Activated CD4-positive, CD25-positive, alpha-beta regulatory T cell treated with anti-CD3 and anti-CD28 coated beads, Interleukin-2, amount 50 U/mL, for 24 hours (primary cell): ENCODE results near the gene MROH9.
"Not testable (repeated sequence)": the region's sequence is repeated elsewhere in the genome, so short reads cannot be mapped to it uniquely, and the experiment has no call there.

Source experiments
- ATAC-seq, 2 donors: fragments of 150-1000 bp; cut with Tn5 transposase; one replicate each; pipeline ENCODE4 v1.10.0; 2021; ENCODE audit warnings: mild to moderate bottlenecking in 1 of 2, moderate library complexity in 1 of 2

MROH9 gene

GRCh38 chr1:170935231-170935630 is at the start of gene MROH9:
Gene MROH9 (plus strand): TSS chr1:170935534. CDS start chr1:170945557, 10,023 bp downstream.
- no peak for ATAC-seq

GRCh38 chr1:170885551-170885950 is 49.8 kb upstream of the MROH9 start:
- ATAC-seq: no peak

GRCh38 chr1:170886460-170886859 is 48.9 kb upstream of the MROH9 start:
- ATAC-seq: no peak

- no peak for ATAC-seq
Observed at GRCh38 chr1:170887726-170888125, 47.6 kb upstream of the MROH9 start.

GRCh38 chr1:170891872-170892271 is 43.5 kb upstream of the MROH9 start:
- ATAC-seq: no peak

- no peak for ATAC-seq
Observed at GRCh38 chr1:170893655-170894297, 41.6 kb upstream of the MROH9 start.

GRCh38 chr1:170903961-170904360 is 31.4 kb upstream of the MROH9 start:
- no peak for ATAC-seq

- no peak for ATAC-seq
Observed at GRCh38 chr1:170908942-170909341, 26.4 kb upstream of the MROH9 start.

- ATAC-seq: no peak
Observed at GRCh38 chr1:170910273-170910672, 25.1 kb upstream of the MROH9 start.

- no peak for ATAC-seq
Observed at GRCh38 chr1:170917373-170917772, 18.0 kb upstream of the MROH9 start.

GRCh38 chr1:170924656-170925055 is 10.7 kb upstream of the MROH9 start:
- ATAC-seq: not testable (repeated sequence)

- no peak for ATAC-seq
Observed at GRCh38 chr1:170927955-170928840, 7.1 kb upstream of the MROH9 start.

GRCh38 chr1:170929412-170929834 is 5.9 kb upstream of the MROH9 start:
- ATAC-seq: no peak

GRCh38 chr1:170929835-170930554 is 5.3 kb upstream of the MROH9 start:
- peak; percentile 51 to 67 for ATAC-seq

GRCh38 chr1:170931650-170932049 is 3.7 kb upstream of the MROH9 start:
- no peak for ATAC-seq

GRCh38 chr1:170932236-170932635 is 3.1 kb upstream of the MROH9 start:
- ATAC-seq: no peak

GRCh38 chr1:170938281-170938680 is 2.9 kb downstream of the MROH9 start:
- no peak for ATAC-seq

- no peak for ATAC-seq
Observed at GRCh38 chr1:170939476-170939875, 4.1 kb downstream of the MROH9 start.

GRCh38 chr1:170951744-170952143 is 16.4 kb downstream of the MROH9 start:
- not testable (repeated sequence) for ATAC-seq

- no peak for ATAC-seq
Observed at GRCh38 chr1:170959385-170959784, 24.1 kb downstream of the MROH9 start.

- no peak for ATAC-seq
Observed at GRCh38 chr1:170964506-170964905, 29.2 kb downstream of the MROH9 start.

GRCh38 chr1:170967042-170967910 is 31.9 kb downstream of the MROH9 start:
- ATAC-seq: no peak
